HepG2 (cell line): ENCODE data around the gene WWC2. TPM values are rescaled to one million over a fixed set of nuclear protein-coding genes. Genes with fewer than 3 reads are reported as not detected.
A peak's percentile ranks its signal among the peaks of the same experiment; 100 is the strongest.

Experiments
- ARID3A ChIP-seq: IDR thresholded peaks from 2 replicates; pipeline ENCODE4 v1.6.1; 2012; ENCODE audit warnings: low read depth, low read length, improper control_type of control experiment
- BHLHE40 ChIP-seq: IDR thresholded peaks from 2 replicates; pipeline ENCODE4 v1.6.1; 2011; ENCODE audit warnings: low read length, improper control_type of control experiment
- CHD4 ChIP-seq: fragments of 200-600 bp; sonication (generic); IDR thresholded peaks from 2 replicates; pipeline ENCODE4 v1.7.0; 2017; ENCODE audit warnings: mild to moderate bottlenecking, low read length, borderline replicate concordance
- ELF4 ChIP-seq: sonication (generic); formaldehyde crosslinking; IDR thresholded peaks from 2 replicates; pipeline ENCODE4 v1.5.0; 2020; ENCODE audit warnings: missing genetic modification reagents, mild to moderate bottlenecking, moderate library complexity, borderline replicate concordance
- KAT7 ChIP-seq: IDR thresholded peaks from 2 replicates; pipeline ENCODE4 v1.6.1; 2018; ENCODE audit warnings: borderline replicate concordance, missing compliant biosample characterization
- KLF13 ChIP-seq: sonication (generic); formaldehyde crosslinking; IDR thresholded peaks from 2 replicates; pipeline ENCODE4 v1.4.0; 2020; ENCODE audit warnings: mild to moderate bottlenecking, missing genetic modification reagents
- ONECUT2 ChIP-seq: sonication (generic); formaldehyde crosslinking; IDR thresholded peaks from 2 replicates; pipeline ENCODE4 v1.4.0; 2020; ENCODE audit warnings: missing genetic modification reagents
- SOX13 ChIP-seq, 3 experiments: fragments of 450-650 bp in 1 of 3; sonication (generic) in 1 of 3; formaldehyde crosslinking in 1 of 3; IDR thresholded peaks in 2 of 3; conservative IDR thresholded peaks in 1 of 3; 2 replicates each; pipeline versions ENCODE4 v1.5.0 to v1.6.1; 2016 to 2020; ENCODE audit warnings: antibody characterized with exemption in 1 of 3, mild to moderate bottlenecking in 1 of 3, missing compliant biosample characterization in 1 of 3, missing genetic modification reagents in 1 of 3, moderate library complexity in 1 of 3
- TARDBP ChIP-seq: sonication (generic); formaldehyde crosslinking; IDR thresholded peaks from 2 replicates; pipeline ENCODE4 v1.8.0; 2022; ENCODE audit warnings: mild to moderate bottlenecking, missing genetic modification reagents
- U2AF1 ChIP-seq: fragments of 200-400 bp; formaldehyde crosslinking; optimal IDR thresholded peaks from 2 replicates; pipeline ENCODE3; 2017; ENCODE audit warnings: mild to moderate bottlenecking, low read depth, low read length
- ZBTB43 ChIP-seq: sonication (generic); formaldehyde crosslinking; conservative IDR thresholded peaks from 2 replicates; pipeline ENCODE4 v1.4.0; 2020; ENCODE audit warnings: missing genetic modification reagents
- ZFP41 ChIP-seq: sonication (generic); formaldehyde crosslinking; IDR thresholded peaks from 2 replicates; pipeline ENCODE4 v1.4.0; 2020; ENCODE audit warnings: mild to moderate bottlenecking, missing genetic modification reagents, borderline replicate concordance
- ZFP62 ChIP-seq: sonication (generic); formaldehyde crosslinking; IDR thresholded peaks from 2 replicates; pipeline ENCODE4 v1.4.0; 2020; ENCODE audit warnings: missing genetic modification reagents
- ZMYM3 ChIP-seq: sonication (generic); formaldehyde crosslinking; IDR thresholded peaks from 2 replicates; pipeline ENCODE4 v1.5.1; 2020; ENCODE audit warnings: mild to moderate bottlenecking, missing genetic modification reagents
- ZNF10 ChIP-seq: sonication (generic); formaldehyde crosslinking; IDR thresholded peaks from 2 replicates; pipeline ENCODE4 v1.4.0; 2020; ENCODE audit warnings: mild to moderate bottlenecking, low read depth, missing genetic modification reagents, borderline replicate concordance
- ZNF143 ChIP-seq: sonication (generic); formaldehyde crosslinking; IDR thresholded peaks from 2 replicates; pipeline ENCODE4 v1.4.0; 2020; ENCODE audit warnings: missing genetic modification reagents
- ZNF264 ChIP-seq: sonication (generic); formaldehyde crosslinking; IDR thresholded peaks from 2 replicates; pipeline ENCODE4 v1.4.0; 2020; ENCODE audit warnings: missing genetic modification reagents
- ZNF333 ChIP-seq: sonication (generic); formaldehyde crosslinking; IDR thresholded peaks from 2 replicates; pipeline ENCODE4 v1.4.0; 2020; ENCODE audit warnings: mild to moderate bottlenecking, missing genetic modification reagents, borderline replicate concordance
- ZNF354B ChIP-seq: sonication (generic); formaldehyde crosslinking; IDR thresholded peaks from 2 replicates; pipeline ENCODE4 v1.8.0; 2022; ENCODE audit warnings: mild to moderate bottlenecking, missing genetic modification reagents
- ZNF546 ChIP-seq: sonication (generic); formaldehyde crosslinking; conservative IDR thresholded peaks from 2 replicates; pipeline ENCODE4 v1.8.1; 2023; ENCODE audit warnings: mild to moderate bottlenecking, missing genetic modification reagents
- ZNF879 ChIP-seq: sonication (generic); formaldehyde crosslinking; IDR thresholded peaks from 2 replicates; pipeline ENCODE4 v1.8.1; 2023; ENCODE audit warnings: missing genetic modification reagents
- ZSCAN12 ChIP-seq: sonication (generic); formaldehyde crosslinking; IDR thresholded peaks from 2 replicates; pipeline ENCODE4 v1.9.0; 2021; ENCODE audit warnings: mild to moderate bottlenecking, missing genetic modification reagents
- polyA plus RNA-seq, 8 experiments: library from polyadenylated mRNA; depleted of rRNA in 3 of 8; stranded (reverse) in 7 of 8; unstranded in 1 of 8; fragments of >200 nt; fragmentation: Illumina TruSeq in 4 of 8; extraction: Trizol in 4 of 8; gene quantifications; 2 replicates each; pipeline versions ENCODE4 v1.2.1 to v1.2.3, GENCODE V29; 2011 to 2016; ENCODE audit warnings: low read depth in 4 of 8, missing spikeins in 1 of 8, mixed read lengths in 1 of 8; ENCODE audit not compliant: insufficient read depth in 1 of 8
- total RNA-seq, 5 experiments: library from RNA; depleted of rRNA; stranded (reverse); fragments of >200 nt; fragmentation: Illumina TruSeq; extraction: Trizol; gene quantifications; 2 replicates each; pipeline ENCODE4 v1.2.3, GENCODE V29; 2016; ENCODE audit warnings: low read depth in 1 of 5
- TF ChIP-seq, protein P1 (sequence below): sonication (generic); formaldehyde crosslinking; IDR thresholded peaks from 2 replicates; pipeline ENCODE4 v1.4.0; 2020; ENCODE audit warnings: missing genetic modification reagents
- TF ChIP-seq, protein P2 (sequence below): IDR thresholded peaks from 2 replicates; pipeline ENCODE4 v1.6.1; 2018; ENCODE audit warnings: missing genetic modification reagents

The WWC2 gene
- total and polyA plus RNA-seq, 2 of the 13 experiments (the other 11 are each of a cell fraction or from before 2014, with no cell fraction given): 40.0 to 50.1 TPM

- TF ChIP-seq, protein P1, sequence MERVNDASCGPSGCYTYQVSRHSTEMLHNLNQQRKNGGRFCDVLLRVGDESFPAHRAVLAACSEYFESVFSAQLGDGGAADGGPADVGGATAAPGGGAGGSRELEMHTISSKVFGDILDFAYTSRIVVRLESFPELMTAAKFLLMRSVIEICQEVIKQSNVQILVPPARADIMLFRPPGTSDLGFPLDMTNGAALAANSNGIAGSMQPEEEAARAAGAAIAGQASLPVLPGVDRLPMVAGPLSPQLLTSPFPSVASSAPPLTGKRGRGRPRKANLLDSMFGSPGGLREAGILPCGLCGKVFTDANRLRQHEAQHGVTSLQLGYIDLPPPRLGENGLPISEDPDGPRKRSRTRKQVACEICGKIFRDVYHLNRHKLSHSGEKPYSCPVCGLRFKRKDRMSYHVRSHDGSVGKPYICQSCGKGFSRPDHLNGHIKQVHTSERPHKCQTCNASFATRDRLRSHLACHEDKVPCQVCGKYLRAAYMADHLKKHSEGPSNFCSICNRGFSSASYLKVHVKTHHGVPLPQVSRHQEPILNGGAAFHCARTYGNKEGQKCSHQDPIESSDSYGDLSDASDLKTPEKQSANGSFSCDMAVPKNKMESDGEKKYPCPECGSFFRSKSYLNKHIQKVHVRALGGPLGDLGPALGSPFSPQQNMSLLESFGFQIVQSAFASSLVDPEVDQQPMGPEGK (CRISPR knock-in tag): 0 out of 2 replicates have a peak, but pooled peaks have one; percentile 29
- TF ChIP-seq SOX13 (IDR thresholded peaks at IDR 0.05): peak; percentile 52; the same call in 1 of the 2 replicates
- TF ChIP-seq SOX13 (CRISPR knock-in tag; conservative IDR thresholded peaks at IDR 0.05 in 1 of 2, IDR thresholded peaks at IDR 0.05 in 1 of 2): peak in 1 of 2 experiments; percentile 94; a peak in 2 of 4 replicates
- no peak for TF ChIP-seq ZSCAN12 (CRISPR knock-in tag)
- no peak for TF ChIP-seq ZFP62 (CRISPR knock-in tag)
- no peak for TF ChIP-seq ZNF879 (CRISPR knock-in tag)
- no peak for TF ChIP-seq ZNF546 (CRISPR knock-in tag)
- no peak for TF ChIP-seq ZNF333 (CRISPR knock-in tag)
- TF ChIP-seq CHD4: peak; percentile 80; the same call in 1 of the 2 replicates
- no peak for TF ChIP-seq ZMYM3
- TF ChIP-seq ONECUT2 (CRISPR knock-in tag): peak; percentile 51
- no peak for TF ChIP-seq U2AF1
- peak; percentile 69; the same call in 1 of the 2 replicates for TF ChIP-seq TARDBP (CRISPR knock-in tag)
- TF ChIP-seq ZNF354B (CRISPR knock-in tag): 0 out of 2 replicates have a peak, but pooled peaks have one; percentile 11
- 0 out of 2 replicates have a peak, but pooled peaks have one; percentile 41 for TF ChIP-seq KAT7 (CRISPR knock-in tag)
- 0 out of 2 replicates have a peak, but pooled peaks have one; percentile 18 for TF ChIP-seq BHLHE40
- 0 out of 2 replicates have a peak, but pooled peaks have one; percentile 49 for TF ChIP-seq ELF4 (CRISPR knock-in tag)
- TF ChIP-seq ZFP41: no peak
- TF ChIP-seq ZBTB43 (CRISPR knock-in tag): 0 out of 2 replicates have a peak, but pooled peaks have one; percentile 23
- no peak for TF ChIP-seq ZNF143 (CRISPR knock-in tag)
- TF ChIP-seq ZNF10 (CRISPR knock-in tag): no peak
- peak; percentile 90 for TF ChIP-seq ARID3A
- TF ChIP-seq, protein P2, sequence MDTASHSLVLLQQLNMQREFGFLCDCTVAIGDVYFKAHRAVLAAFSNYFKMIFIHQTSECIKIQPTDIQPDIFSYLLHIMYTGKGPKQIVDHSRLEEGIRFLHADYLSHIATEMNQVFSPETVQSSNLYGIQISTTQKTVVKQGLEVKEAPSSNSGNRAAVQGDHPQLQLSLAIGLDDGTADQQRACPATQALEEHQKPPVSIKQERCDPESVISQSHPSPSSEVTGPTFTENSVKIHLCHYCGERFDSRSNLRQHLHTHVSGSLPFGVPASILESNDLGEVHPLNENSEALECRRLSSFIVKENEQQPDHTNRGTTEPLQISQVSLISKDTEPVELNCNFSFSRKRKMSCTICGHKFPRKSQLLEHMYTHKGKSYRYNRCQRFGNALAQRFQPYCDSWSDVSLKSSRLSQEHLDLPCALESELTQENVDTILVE (CRISPR knock-in tag): peak; percentile 39; the same call in 1 of the 2 replicates
- no peak for TF ChIP-seq KLF13
- no peak for TF ChIP-seq ZNF264 (CRISPR knock-in tag)
These were observed 18.5 kb upstream of the WWC2 start (continued) for GRCh38 chr4:183080372-183081115.
